DOHH2 (cell line): Measurements from ENCODE around the gene EHD4.

Experiments used
- CTCF ChIP-seq: fragments of 200-600 bp; sonication (generic); IDR thresholded peaks from one replicate; pipeline ENCODE4 v1.5.1; 2014; ENCODE audit warnings: antibody characterized with exemption, mild to moderate bottlenecking, low read depth, low read length; ENCODE audit not compliant: poor library complexity, severe bottlenecking
- EZH2phosphoT487 ChIP-seq: fragments of 200-600 bp; sonication (generic); IDR thresholded peaks from 2 replicates; pipeline ENCODE4 v1.6.1; 2017; ENCODE audit warnings: borderline replicate concordance, mild to moderate bottlenecking, antibody characterized with exemption, low read length, moderate library complexity, mixed read lengths

- no peak for TF ChIP-seq CTCF
- TF ChIP-seq EZH2phosphoT487: no peak
These were observed 53.0 kb downstream of the EHD4 start for GRCh38 chr15:41919201-41919820.
